Activated T-cell treated with anti-CD3 and anti-CD28 coated beads, Interleukin-2, amount 50 U/mL, for 72 hours (primary cell): ENCODE measurements around the gene TRPV2. TPM values are rescaled to one million over a fixed set of nuclear protein-coding genes. Genes with fewer than 3 reads are reported as not detected.

Experiments
- ATAC-seq, 2 donors: fragments of 150-1000 bp; cut with Tn5 transposase; replicated peaks in 1 of 2; 2 replicates each; pipeline ENCODE4 v1.10.0; 2021; ENCODE audit warnings: moderate library complexity in 2 of 2, mild to moderate bottlenecking in 1 of 2
- DNase-seq, 2 donors: peaks; one replicate each; pipeline ENCODE4 v3.0.0; 2021 to 2022; ENCODE audit warnings: mixed read lengths in 1 of 2
- H3K27ac Mint-ChIP-seq: one replicate; pipeline ENCODE4 v1.8.0; 2022; ENCODE audit warnings: mild to moderate bottlenecking, moderate library complexity, mixed read lengths
- H3K27me3 Mint-ChIP-seq: one replicate; pipeline ENCODE4 v1.8.0; 2022; ENCODE audit warnings: low read depth, mixed read lengths
- H3K36me3 Mint-ChIP-seq, 2 donors: one replicate each; pipeline ENCODE4 v1.8.0; 2022; ENCODE audit warnings: mixed read lengths in 2 of 2, mild to moderate bottlenecking in 1 of 2; ENCODE audit not compliant: insufficient read depth in 2 of 2
- H3K4me1 Mint-ChIP-seq: one replicate; pipeline ENCODE4 v1.8.0; 2022; ENCODE audit warnings: low read depth, mixed read lengths
- H3K4me3 Mint-ChIP-seq, 2 donors: one replicate each; pipeline ENCODE4 v1.8.0; 2022; ENCODE audit warnings: mild to moderate bottlenecking in 2 of 2, mixed read lengths in 2 of 2, moderate library complexity in 2 of 2
- H3K9me3 Mint-ChIP-seq, 2 donors: one replicate each; pipeline ENCODE4 v1.8.0; 2022; ENCODE audit warnings: mixed read lengths in 2 of 2
- total RNA-seq, 2 donors: library from RNA; stranded (reverse); gene quantifications; one replicate each; pipeline ENCODE4 v1.2.3, GENCODE V29; 2022

The TRPV2 gene
- total RNA-seq, 2 donors from 2014 or later, result 46.0 to 47.3 TPM

DNA sequence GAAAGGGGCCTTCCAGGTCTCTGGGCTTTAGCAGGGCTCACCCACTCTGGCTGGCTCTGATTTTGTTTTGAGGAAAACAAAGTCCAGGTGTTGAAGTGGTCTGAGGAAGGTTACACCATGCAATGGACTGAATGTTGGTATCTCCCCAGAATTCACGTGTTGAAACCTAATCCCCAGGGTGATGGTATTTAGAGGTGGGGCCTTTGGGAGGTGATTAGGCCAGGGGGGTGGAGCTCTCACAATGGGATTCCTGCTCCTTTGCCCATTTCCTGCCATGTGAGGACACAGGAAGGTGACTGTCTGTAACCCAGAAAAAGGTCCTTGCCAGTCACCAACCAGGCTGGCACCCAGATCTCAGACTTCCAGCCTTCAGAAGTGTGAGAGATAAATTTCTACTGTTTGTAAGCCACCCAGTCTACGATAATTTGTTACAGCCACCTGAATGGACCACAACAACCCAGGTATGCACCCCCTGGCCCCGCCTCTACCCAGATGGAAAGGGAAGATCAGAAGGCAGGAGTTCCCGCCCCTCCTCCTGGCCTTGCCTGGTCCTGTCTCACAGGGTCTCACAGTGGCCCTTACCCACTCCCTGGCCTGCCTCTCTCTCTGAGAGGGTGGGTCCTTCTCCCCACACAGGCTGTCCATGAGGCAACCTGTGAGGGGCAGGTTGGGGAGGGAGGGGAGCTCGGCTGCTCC, 44.6 kb downstream of the TRPV2 start:
- no peaks in the 10 kb centered on the region for H3K4me1 Mint-ChIP-seq
- no peak for DNase-seq
- ATAC-seq, result no peak
- H3K27me3 Mint-ChIP-seq, result no peaks in the 10 kb centered on the region
- H3K36me3 Mint-ChIP-seq, result peaks cover 0 to 4% of the 10 kb centered on the region in 2 donors
- no peak overlapping the region for H3K4me3 Mint-ChIP-seq
- H3K9me3 Mint-ChIP-seq, result no peaks in the 10 kb centered on the region
- H3K27ac Mint-ChIP-seq, result no peak overlapping the region

DNA sequence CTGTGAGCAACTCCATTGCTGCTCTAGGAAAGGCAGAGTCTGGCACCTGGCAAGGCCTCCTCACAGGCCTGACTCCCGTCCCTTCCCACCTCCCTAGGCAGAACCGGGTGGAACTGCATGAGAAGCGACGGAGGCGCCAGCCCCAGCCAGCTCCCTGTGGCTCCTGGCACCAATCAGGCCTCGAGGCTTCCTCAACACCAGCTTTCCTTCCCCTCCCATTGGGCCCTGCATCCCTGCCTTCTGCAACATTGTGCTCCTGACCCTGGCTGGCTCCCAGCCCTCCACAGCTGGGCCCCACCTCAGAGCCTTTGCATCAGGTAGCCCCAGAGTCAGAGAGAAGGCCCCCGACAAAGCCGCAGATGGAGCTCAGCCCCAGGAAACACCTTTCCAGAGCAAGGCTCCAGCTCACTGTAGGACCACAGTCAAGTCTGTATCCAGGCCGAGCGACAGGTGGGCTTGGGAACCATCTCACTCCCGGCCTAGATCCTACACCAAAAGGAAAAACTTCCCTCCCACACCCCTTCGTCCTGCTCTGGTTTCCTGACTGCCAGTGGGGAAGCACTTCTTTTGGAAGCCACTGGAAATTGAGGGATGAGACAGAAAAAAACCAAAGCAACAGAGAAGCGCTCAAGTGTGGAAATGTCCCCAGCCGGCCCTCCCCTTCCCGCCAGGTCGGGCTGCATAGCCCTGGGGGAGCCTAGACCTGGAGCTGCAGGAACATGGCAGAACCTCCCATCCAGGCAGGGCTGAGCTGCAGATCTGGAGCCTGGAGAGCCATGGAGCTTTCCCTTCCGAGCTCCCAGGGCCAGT, 45.6 kb downstream of the TRPV2 start:
- no peak for ATAC-seq
- no peaks in the 10 kb centered on the region for H3K9me3 Mint-ChIP-seq
- H3K4me3 Mint-ChIP-seq, result no peak overlapping the region
- H3K27me3 Mint-ChIP-seq, result no peaks in the 10 kb centered on the region
- no peak overlapping the region for H3K27ac Mint-ChIP-seq
- H3K36me3 Mint-ChIP-seq, result peaks cover 0 to 4% of the 10 kb centered on the region in 2 donors
- DNase-seq, result no peak
- no peaks in the 10 kb centered on the region for H3K4me1 Mint-ChIP-seq

DNA sequence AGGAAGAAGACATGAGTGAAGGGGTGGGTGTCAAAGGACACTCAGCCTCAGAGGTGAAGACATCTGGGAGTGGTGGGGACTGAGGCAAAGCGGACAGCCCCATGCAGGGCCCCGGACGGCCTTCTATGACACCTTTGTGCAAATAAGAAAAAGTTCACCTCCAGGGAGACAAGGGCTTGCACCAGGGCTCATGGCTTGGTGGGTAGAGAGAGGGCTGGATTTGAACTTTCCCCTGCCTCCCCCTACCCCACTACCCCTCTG, 46.2 kb downstream of the TRPV2 start:
- Mint-ChIP-seq H3K4me1 (no peaks in the 10 kb centered on the region), H3K36me3 (peaks cover 0 to 2% of the 10 kb centered on the region in 2 donors), H3K4me3 (no peak overlapping the region), H3K9me3 (no peaks in the 10 kb centered on the region), H3K27me3 (no peaks in the 10 kb centered on the region), H3K27ac (no peak overlapping the region)
- no peak for ATAC-seq
- DNase-seq, result no peak

GRCh38 chr17:16462070-16462864, 46.9 kb downstream of the TRPV2 start:
- Mint-ChIP-seq H3K4me3 (no peak overlapping the region), H3K4me1 (no peaks in the 10 kb centered on the region), H3K36me3 (peaks cover 0 to 2% of the 10 kb centered on the region in 2 donors), H3K9me3 (no peaks in the 10 kb centered on the region), H3K27ac (no peak overlapping the region), H3K27me3 (no peaks in the 10 kb centered on the region)
- ATAC-seq (no peak), DNase-seq (no peak)

DNA sequence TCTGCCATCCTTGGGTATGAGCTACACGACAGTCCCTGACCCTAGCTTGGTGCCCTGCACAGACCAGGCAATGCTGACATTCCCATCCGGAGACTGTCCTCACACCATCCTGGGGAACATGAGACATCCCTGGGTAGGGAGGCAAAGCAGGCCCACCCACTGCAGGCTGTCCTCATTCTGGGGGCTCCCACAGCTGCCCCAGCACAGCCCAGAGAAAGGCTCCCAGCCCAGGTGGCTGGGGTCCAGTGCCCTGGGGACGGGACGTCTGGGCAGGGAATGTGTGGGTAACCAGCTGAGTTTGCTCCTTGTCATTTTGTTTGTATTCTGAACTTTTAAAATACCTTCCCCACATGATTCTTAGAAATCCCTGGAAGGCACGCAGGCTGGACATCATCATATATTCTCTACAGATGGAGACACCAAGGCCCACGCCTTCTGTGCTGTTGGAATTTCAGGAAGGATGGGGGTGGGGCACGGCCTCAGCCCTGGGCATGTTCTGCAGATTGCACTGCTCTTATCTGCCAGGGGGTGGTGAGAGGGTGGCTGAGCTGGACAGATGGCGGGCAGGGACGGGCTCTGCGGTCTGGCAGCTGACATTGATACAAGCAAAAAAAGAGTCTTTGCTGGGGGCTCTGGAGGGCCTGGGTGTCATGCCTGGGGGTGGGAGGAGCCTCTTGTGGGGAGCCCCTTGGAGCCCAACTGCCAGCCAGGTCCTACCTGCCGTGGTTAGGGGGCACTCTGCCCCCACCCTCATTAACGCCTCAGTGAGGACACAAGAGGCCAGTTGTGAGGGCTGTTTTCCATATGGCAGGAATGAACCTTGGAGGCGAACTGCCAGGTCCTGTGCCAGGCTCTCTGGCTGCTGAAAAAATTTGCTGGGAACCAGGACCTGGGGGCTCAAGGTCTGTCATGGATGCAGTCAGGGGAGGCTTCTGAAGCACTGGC, 48.3 kb downstream of the TRPV2 start:
- ATAC-seq, result no peak
- H3K4me3 Mint-ChIP-seq, result no peak overlapping the region
- H3K9me3 Mint-ChIP-seq, result no peaks in the 10 kb centered on the region
- DNase-seq, result no peak
- no peaks in the 10 kb centered on the region for H3K27me3 Mint-ChIP-seq
- H3K36me3 Mint-ChIP-seq, result peaks cover 0 to 2% of the 10 kb centered on the region in 2 donors
- no peaks in the 10 kb centered on the region for H3K4me1 Mint-ChIP-seq
- no peak overlapping the region for H3K27ac Mint-ChIP-seq

DNA sequence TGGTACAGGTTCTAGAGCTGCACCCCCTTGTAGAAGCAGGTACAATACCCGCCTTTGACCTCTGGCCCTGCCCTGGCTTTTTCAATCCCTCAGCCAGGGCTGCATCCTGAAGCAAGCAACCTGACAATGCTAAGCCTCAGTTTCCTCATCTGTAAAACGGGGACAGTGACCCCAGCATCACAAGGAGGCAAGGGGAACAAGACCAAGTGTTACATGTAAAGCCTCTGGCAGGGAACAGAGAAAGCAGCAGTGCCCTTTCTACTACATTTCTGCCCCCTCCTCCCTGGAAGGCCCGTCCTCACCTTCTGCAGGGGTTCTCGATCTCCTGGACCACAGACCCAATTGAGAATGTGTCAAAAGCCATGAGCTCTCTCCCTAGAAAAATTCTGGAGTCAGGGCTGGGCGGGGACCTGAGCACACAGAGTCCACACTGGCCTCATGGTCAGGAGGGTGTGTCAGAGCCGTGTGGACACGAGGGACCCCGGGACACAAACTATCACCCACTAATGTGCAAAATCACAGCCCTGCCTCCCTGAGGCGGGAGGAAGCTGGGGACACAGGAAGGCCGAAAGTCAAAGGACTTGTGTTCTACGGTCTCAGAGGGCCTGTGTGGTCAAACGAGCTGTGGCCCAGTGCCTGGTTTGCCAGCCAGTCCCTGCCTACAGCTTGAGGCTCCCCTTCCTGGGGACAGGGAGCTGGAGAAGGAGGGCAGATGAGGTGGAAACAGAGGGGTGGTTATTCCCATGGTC, 49.1 kb downstream of the TRPV2 start:
- DNase-seq (no peak), ATAC-seq (no peak)
- Mint-ChIP-seq H3K27ac (no peak overlapping the region), H3K36me3 (peaks cover 0 to 2% of the 10 kb centered on the region in 2 donors), H3K9me3 (no peaks in the 10 kb centered on the region), H3K4me3 (no peak overlapping the region), H3K4me1 (no peaks in the 10 kb centered on the region), H3K27me3 (no peaks in the 10 kb centered on the region)

GRCh38 chr17:16465052-16465312, 49.6 kb downstream of the TRPV2 start:
- no peaks in the 10 kb centered on the region for H3K9me3 Mint-ChIP-seq
- ATAC-seq (no peak), DNase-seq (no peak)
- no peaks in the 10 kb centered on the region for H3K4me1 Mint-ChIP-seq
- H3K4me3 Mint-ChIP-seq, result no peak overlapping the region
- no peaks in the 10 kb centered on the region for H3K27me3 Mint-ChIP-seq
- no peak overlapping the region for H3K27ac Mint-ChIP-seq
- H3K36me3 Mint-ChIP-seq, result peaks cover 0 to 2% of the 10 kb centered on the region in 2 donors

DNA sequence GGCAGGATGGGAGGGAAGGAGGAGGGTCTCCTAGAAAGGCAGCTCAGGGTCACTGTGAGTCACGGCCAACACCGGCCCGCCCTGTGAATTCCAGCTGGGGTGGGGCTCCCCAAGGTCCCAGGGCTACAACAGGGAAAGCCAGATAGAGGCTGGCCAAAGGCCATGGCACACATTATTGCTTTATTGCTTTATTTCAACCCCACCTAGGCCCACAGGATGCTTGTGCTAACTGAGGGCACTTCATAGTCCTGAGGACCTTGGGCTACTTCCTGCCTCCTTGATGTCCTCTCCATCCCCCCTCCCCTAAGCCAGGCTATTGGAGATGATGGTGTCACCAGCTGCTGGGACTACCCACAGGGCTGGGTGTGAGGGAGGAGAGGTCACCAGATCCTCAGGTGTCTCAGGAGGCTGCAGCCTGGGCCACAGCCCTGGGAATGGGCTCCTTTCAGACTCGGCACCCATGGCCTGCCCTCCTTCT, 50.5 kb downstream of the TRPV2 start:
- peaks cover 0 to 2% of the 10 kb centered on the region in 2 donors for H3K36me3 Mint-ChIP-seq
- no peak overlapping the region for H3K4me3 Mint-ChIP-seq
- H3K27me3 Mint-ChIP-seq, result no peaks in the 10 kb centered on the region
- H3K9me3 Mint-ChIP-seq, result no peaks in the 10 kb centered on the region
- no peak overlapping the region for H3K27ac Mint-ChIP-seq
- H3K4me1 Mint-ChIP-seq, result no peaks in the 10 kb centered on the region
- no peak for DNase-seq
- ATAC-seq, result no peak

- ATAC-seq, result no peak
- Mint-ChIP-seq H3K36me3 (peaks cover 0 to 2% of the 10 kb centered on the region in 2 donors), H3K4me1 (no peaks in the 10 kb centered on the region), H3K9me3 (no peaks in the 10 kb centered on the region), H3K27me3 (no peaks in the 10 kb centered on the region), H3K27ac (no peak overlapping the region), H3K4me3 (no peak overlapping the region)
- DNase-seq, result no peak
Measured at GRCh38 chr17:16466407-16466806, 51.0 kb downstream of the TRPV2 start.

- ATAC-seq (no peak), DNase-seq (no peak)
- Mint-ChIP-seq H3K27ac (no peak overlapping the region), H3K4me3 (no peak overlapping the region), H3K36me3 (peaks cover 0 to 1% of the 10 kb centered on the region in 2 donors), H3K4me1 (no peaks in the 10 kb centered on the region), H3K9me3 (no peaks in the 10 kb centered on the region), H3K27me3 (no peaks in the 10 kb centered on the region)
Measured at GRCh38 chr17:16467044-16467443, 51.7 kb downstream of the TRPV2 start.

DNA sequence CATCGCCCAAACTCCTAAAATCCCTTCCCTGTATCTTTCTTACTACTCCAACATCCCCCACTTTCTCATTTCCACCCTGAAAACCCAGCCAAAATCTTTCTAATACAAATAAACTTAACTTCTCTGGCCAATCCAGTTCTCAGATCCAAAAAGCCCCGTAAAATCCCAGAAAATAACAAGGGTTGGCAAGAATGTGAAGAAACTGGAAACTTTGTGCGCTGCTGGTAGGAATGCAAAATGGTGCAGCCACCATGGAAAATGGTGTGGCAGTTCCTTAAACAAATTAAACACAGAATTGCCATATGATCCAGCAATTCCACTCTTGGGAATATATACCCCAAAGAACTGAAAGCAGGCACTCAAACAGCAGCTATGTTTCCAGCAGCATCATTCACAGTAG, 52.5 kb downstream of the TRPV2 start:
- Mint-ChIP-seq H3K27ac (no peak overlapping the region), H3K36me3 (no peaks in the 10 kb centered on the region), H3K9me3 (no peaks in the 10 kb centered on the region), H3K4me1 (no peaks in the 10 kb centered on the region), H3K27me3 (no peaks in the 10 kb centered on the region), H3K4me3 (no peak overlapping the region)
- ATAC-seq (no peak), DNase-seq (no peak)

- Mint-ChIP-seq H3K27me3 (no peaks in the 10 kb centered on the region), H3K27ac (no peak overlapping the region), H3K9me3 (no peaks in the 10 kb centered on the region), H3K4me1 (no peaks in the 10 kb centered on the region), H3K4me3 (no peak overlapping the region), H3K36me3 (no peaks in the 10 kb centered on the region)
- no peak for ATAC-seq
- DNase-seq, result no peak
Measured at GRCh38 chr17:16468428-16468992, 53.1 kb downstream of the TRPV2 start.
